CD4-positive, alpha-beta T cell (primary cell): ENCODE results near the gene GPR162. TPM values are rescaled to one million over a fixed set of nuclear protein-coding genes. Genes with fewer than 3 reads are reported as not detected.

Experiments
- ATAC-seq: fragments of 200-7000 bp; cut with Tn5 transposase; one replicate; pipeline ENCODE4 v1.10.0; 2022; ENCODE audit warnings: mild to moderate bottlenecking; ENCODE audit not compliant: poor library complexity
- CTCF ChIA-PET: fragments of 350-600 bp; sonication (Branson Sonifier 250); formaldehyde crosslinking; loops from one replicate; lab custom pipeline; 2021; ENCODE audit warnings: antibody characterized with exemption, inconsistent platforms; lab: Charles Lee
- POLR2A ChIA-PET: fragments of 350-600 bp; sonication (Branson Sonifier 250); formaldehyde crosslinking; loops from one replicate; lab custom pipeline; 2021; ENCODE audit warnings: antibody characterized with exemption, inconsistent platforms; lab: Charles Lee
- DNase-seq, 14 experiments: peaks; one replicate each; pipeline ENCODE4 v3.0.0-alpha.2; 2013 to 2020; ENCODE audit warnings: mixed read lengths in 2 of 14
- H3K27ac ChIP-seq, 2 donors: one replicate each; pipeline versions ENCODE4 v1.5.1 to v1.7.0; 2013; ENCODE audit warnings: low read length in 2 of 2, low read depth in 1 of 2, mild to moderate bottlenecking in 1 of 2
- H3K27me3 ChIP-seq, 2 experiments: 1 replicate in 1 of 2; 2 replicates in 1 of 2; pipeline versions ENCODE4 v1.6.1 to v1.7.0; 2013; ENCODE audit warnings: low read length in 2 of 2, control low read depth in 1 of 2, mild to moderate bottlenecking in 1 of 2, moderate library complexity in 1 of 2; ENCODE audit not compliant: insufficient read depth in 2 of 2, control insufficient read depth in 1 of 2
- H3K36me3 ChIP-seq: one replicate; pipeline ENCODE4 v1.6.1; 2013; ENCODE audit warnings: low read length, control low read depth; ENCODE audit not compliant: insufficient read depth
- H3K4me1 ChIP-seq: one replicate; pipeline ENCODE4 v1.6.1; 2013; ENCODE audit warnings: low read length, control low read depth; ENCODE audit not compliant: insufficient read depth
- H3K4me3 ChIP-seq: one replicate; pipeline ENCODE4 v1.5.1; 2013; ENCODE audit warnings: mild to moderate bottlenecking, low read length, moderate library complexity
- H3K9me3 ChIP-seq, 2 experiments: 1 replicate in 1 of 2; 2 replicates in 1 of 2; pipeline versions ENCODE4 v1.6.1 to v1.7.0; 2013; ENCODE audit warnings: low read length in 2 of 2, mild to moderate bottlenecking in 2 of 2, control low read depth in 1 of 2, moderate library complexity in 1 of 2; ENCODE audit not compliant: control insufficient read depth in 1 of 2, insufficient read depth in 1 of 2
- H3K27ac Mint-ChIP-seq: one replicate; pipeline ENCODE4 v1.8.0; 2020; ENCODE audit warnings: mixed read lengths
- H3K27me3 Mint-ChIP-seq: one replicate; pipeline ENCODE4 v1.8.0; 2021; ENCODE audit warnings: mixed read lengths
- H3K36me3 Mint-ChIP-seq: one replicate; pipeline ENCODE4 v1.8.0; 2021; ENCODE audit warnings: low read depth, mixed read lengths
- H3K4me1 Mint-ChIP-seq: one replicate; pipeline ENCODE4 v1.8.0; 2021; ENCODE audit warnings: low read depth, mixed read lengths
- H3K4me3 Mint-ChIP-seq: one replicate; pipeline ENCODE4 v1.8.0; 2020; ENCODE audit warnings: mild to moderate bottlenecking, mixed read lengths
- H3K9me3 Mint-ChIP-seq: one replicate; pipeline ENCODE4 v1.8.0; 2020; ENCODE audit warnings: mixed read lengths
- CTCF ChIP-seq: fragments of 200-600 bp; IDR thresholded peaks from one replicate; pipeline ENCODE4 v1.8.0; 2022; ENCODE audit warnings: antibody characterized with exemption, mild to moderate bottlenecking
- intact Hi-C, 2 experiments: fragments of 100-400 bp; cut with DNase I in 1 of 2; cut with micrococcal nuclease in 1 of 2; formaldehyde crosslinking; loops; one replicate each; pipeline versions ENCODE4 v1.15.1 to v1.9.0; 2023 to 2025; cut with DNase I, micrococcal nuclease
- total RNA-seq, 174 experiments: library from RNA in 2 of 174; stranded (reverse) in 2 of 174; gene quantifications; one replicate each; pipeline ENCODE4 v1.2.3 and lab custom pipeline; 2021 to 2026

The GPR162 gene
- total RNA-seq, 2 experiments from 2014 or later = not detected

- Histone ChIP-seq H3K27me3 (no peaks in the 10 kb centered on the region), H3K27ac (no peak overlapping the region), H3K4me3 (no peak overlapping the region), H3K4me1 (peaks cover 5% of the 10 kb centered on the region), H3K9me3 (no peaks in the 10 kb centered on the region), H3K36me3 (no peaks in the 10 kb centered on the region)
- Mint-ChIP-seq H3K36me3 (no peaks in the 10 kb centered on the region), H3K4me3 (no peak overlapping the region), H3K27ac (no peak overlapping the region), H3K9me3 (no peaks in the 10 kb centered on the region), H3K27me3 (no peaks in the 10 kb centered on the region), H3K4me1 (peaks cover 6% of the 10 kb centered on the region)
- CTCF ChIA-PET = no interaction called here
- intact Hi-C loops = no loop called here
- TF ChIP-seq CTCF = no peak
- DNase-seq (no peak), ATAC-seq (no peak)
- POLR2A ChIA-PET = interaction anchor here (3.2 kb wide), 1 partner anchor 12 kb away, joined by 13 read pairs; the partner anchor contains the start of genes CDCA3 and USP5
These were observed 18.7 kb downstream of the GPR162 start for GRCh38 chr12:6840330-6840729.

GRCh38 chr12:6840761-6841515, 19.3 kb downstream of the GPR162 start, which contains the start of gene GNB3:
GNB3 (plus strand) TSS chr12:6840925; CDS start chr12:6841288, 363 bp downstream.
- H3K9me3 Mint-ChIP-seq = no peaks in the 10 kb centered on the region
- no peak within 1 kb of the TSS for H3K27ac ChIP-seq
- intact Hi-C loops = no loop called here
- no peaks in the 10 kb centered on the region for H3K36me3 ChIP-seq
- H3K27ac Mint-ChIP-seq = no peak within 1 kb of the TSS
- TF ChIP-seq CTCF = no peak
- POLR2A ChIA-PET = interaction anchor here (3.2 kb wide), 1 partner anchor 11 kb away, joined by 13 read pairs; the partner anchor contains the start of genes CDCA3 and USP5
- peaks cover 2% of the 10 kb centered on the region for H3K4me1 ChIP-seq
- CTCF ChIA-PET = no interaction called here
- no peak within 1 kb of the TSS for H3K4me3 ChIP-seq
- no peak within 1 kb of the TSS for H3K4me3 Mint-ChIP-seq
- ATAC-seq = no peak
- no peaks in the 10 kb centered on the region for H3K27me3 Mint-ChIP-seq
- H3K9me3 ChIP-seq = no peaks in the 10 kb centered on the region
- peaks cover under 1% of the 10 kb centered on the region for H3K4me1 Mint-ChIP-seq
- no peak for DNase-seq
- no peaks in the 10 kb centered on the region for H3K36me3 Mint-ChIP-seq
- no peaks in the 10 kb centered on the region for H3K27me3 ChIP-seq

GRCh38 chr12:6842075-6842474, 20.5 kb downstream of the GPR162 start:
- H3K27ac ChIP-seq = no peak overlapping the region
- DNase-seq = no peak
- ATAC-seq = no peak
- H3K36me3 ChIP-seq = no peaks in the 10 kb centered on the region
- H3K4me3 ChIP-seq = no peak overlapping the region
- Mint-ChIP-seq H3K27ac (no peak overlapping the region), H3K4me1 (no peaks in the 10 kb centered on the region), H3K9me3 (no peaks in the 10 kb centered on the region), H3K36me3 (no peaks in the 10 kb centered on the region), H3K27me3 (no peaks in the 10 kb centered on the region), H3K4me3 (no peak overlapping the region)
- no peaks in the 10 kb centered on the region for H3K9me3 ChIP-seq
- intact Hi-C loops = no loop called here
- H3K27me3 ChIP-seq = no peaks in the 10 kb centered on the region
- POLR2A ChIA-PET = interaction anchor here (3.2 kb wide), 1 partner anchor 10 kb away, joined by 13 read pairs; the partner anchor contains the start of genes CDCA3 and USP5
- CTCF ChIA-PET = no interaction called here
- no peak for TF ChIP-seq CTCF
- H3K4me1 ChIP-seq = no peaks in the 10 kb centered on the region
